Large intestine (tissue), 12 donors: ENCODE measurements around the gene OR10G2. TPM values are rescaled to one million over a fixed set of nuclear protein-coding genes. Genes with fewer than 3 reads are reported as not detected.

Source experiments
- DNase-seq, 2 donors: peaks; one replicate each; pipeline versions ENCODE4 v3.0.0 to v3.0.0-alpha.2; 2013
- H3K27ac ChIP-seq: one replicate; pipeline ENCODE4 v1.5.1; 2013; ENCODE audit warnings: low read length
- H3K27me3 ChIP-seq: 2 replicates; pipeline ENCODE4 v1.6.1; 2013; ENCODE audit warnings: low read length; ENCODE audit not compliant: control insufficient read depth, insufficient read depth
- H3K36me3 ChIP-seq: 2 replicates; pipeline ENCODE4 v1.6.1; 2013; ENCODE audit warnings: low read length; ENCODE audit not compliant: control insufficient read depth, insufficient read depth
- H3K4me1 ChIP-seq: one replicate; pipeline ENCODE4 v1.6.1; 2013; ENCODE audit warnings: low read length; ENCODE audit not compliant: control insufficient read depth, insufficient read depth
- H3K4me3 ChIP-seq: one replicate; pipeline ENCODE4 v1.5.1; 2013; ENCODE audit warnings: low read length
- H3K9me3 ChIP-seq: one replicate; pipeline ENCODE4 v1.6.1; 2013; ENCODE audit warnings: mild to moderate bottlenecking, low read depth, low read length, moderate library complexity; ENCODE audit not compliant: control insufficient read depth
- WGBS: methylation state at CpG from one replicate; pipeline ENCODE4 v1.1.5; 2013; ENCODE audit warnings: low lambda C conversion rate; ENCODE audit not compliant: insufficient coverage; 5-methylcytosine and 5-hydroxymethylcytosine counted together
- long read RNA-seq, 11 donors: transcript quantifications; one replicate each; lab custom pipeline, GENCODE V29; 2026
- polyA plus RNA-seq: library from polyadenylated mRNA; unstranded; fragments of 120-200 nt; gene quantifications from one replicate; pipeline ENCODE4 v1.2.1, GENCODE V29; 2013

The OR10G2 gene
- not detected for polyA plus RNA-seq
- long read RNA-seq, donor 1, result 0 reads
- long read RNA-seq, donor 2, result 0 reads
- long read RNA-seq, donor 3, result 0 reads
- long read RNA-seq, donor 4, result 0 reads
- long read RNA-seq, donor 5, result 0 reads
- long read RNA-seq, donor 6, result 0 reads
- long read RNA-seq, donor 7, result 0 reads
- long read RNA-seq, donor 8, result 0 reads
- long read RNA-seq, donor 9, result 0 reads
- long read RNA-seq, donor 10, result 0 reads
- long read RNA-seq, donor 11, result 0 reads

DNA sequence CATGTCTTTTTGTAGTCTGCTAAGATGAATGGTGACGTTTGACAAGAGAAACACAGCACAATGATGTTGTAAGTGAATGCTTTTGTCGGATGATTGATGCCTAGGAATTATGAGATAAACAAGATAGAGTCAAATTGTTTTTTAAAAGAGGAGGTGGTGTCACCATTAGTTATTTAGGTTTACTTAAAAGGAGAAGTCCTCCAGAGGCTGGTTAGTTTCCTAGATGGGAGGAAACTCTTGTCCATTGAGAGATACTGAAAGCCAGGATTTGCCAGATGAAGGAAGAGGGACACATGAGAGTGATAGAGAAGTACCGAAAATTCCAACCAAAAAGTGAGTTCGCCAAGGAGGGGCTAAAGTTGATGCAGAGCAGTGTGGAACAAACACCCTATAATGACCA, at the start of gene OR10G2:
Gene OR10G2, minus strand, starts transcription at position 101 of the 400 bp plus-strand sequence. Its CDS starts 98 bp downstream, at position 3.
- H3K27me3 ChIP-seq, result no peaks in the 10 kb centered on the region
- H3K4me1 ChIP-seq, result no peaks in the 10 kb centered on the region
- DNase-seq, result no peak
- no peak within 1 kb of the TSS for H3K4me3 ChIP-seq
- H3K27ac ChIP-seq, result no peak within 1 kb of the TSS
- 59% methylated on average over 3 of the region's 4 CpGs for WGBS
- H3K36me3 ChIP-seq, result no peaks in the 10 kb centered on the region
- no peaks in the 10 kb centered on the region for H3K9me3 ChIP-seq

GRCh38 chr14:21680072-21680471, 45.3 kb upstream of the OR10G2 start:
- Histone ChIP-seq H3K4me1 (no peaks in the 10 kb centered on the region), H3K36me3 (no peaks in the 10 kb centered on the region), H3K9me3 (no peaks in the 10 kb centered on the region), H3K27ac (no peak overlapping the region), H3K27me3 (no peaks in the 10 kb centered on the region), H3K4me3 (no peak overlapping the region)
- no peak for DNase-seq
- WGBS, result no CpG with 5 or more reads among the region's 2 CpGs

DNA sequence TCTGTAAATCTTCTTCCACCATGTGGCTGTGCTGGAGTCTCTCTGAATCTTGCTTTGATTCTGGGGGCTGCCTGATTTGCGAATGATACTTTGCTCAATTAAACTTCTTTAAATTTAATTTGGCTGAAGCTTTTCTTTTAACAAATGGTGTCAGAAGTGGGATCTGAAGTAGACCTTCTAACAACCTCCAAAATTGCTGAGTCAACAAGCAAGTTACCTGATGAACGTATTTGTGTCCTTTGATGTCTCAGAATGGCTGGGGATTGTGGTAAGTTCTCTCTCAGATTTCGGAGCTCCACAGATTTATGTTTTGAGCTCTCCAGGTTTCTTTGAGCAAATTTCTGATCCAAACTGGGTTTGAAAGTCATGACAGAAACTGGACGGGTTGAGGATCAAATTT, 40.8 kb upstream of the OR10G2 start:
- H3K9me3 ChIP-seq, result no peaks in the 10 kb centered on the region
- no CpG with 5 or more reads among the region's 4 CpGs for WGBS
- H3K4me3 ChIP-seq, result no peak overlapping the region
- H3K27me3 ChIP-seq, result no peaks in the 10 kb centered on the region
- no peaks in the 10 kb centered on the region for H3K36me3 ChIP-seq
- H3K27ac ChIP-seq, result no peak overlapping the region
- no peaks in the 10 kb centered on the region for H3K4me1 ChIP-seq
- DNase-seq, result no peak

GRCh38 chr14:21673718-21674117, 39.0 kb upstream of the OR10G2 start, which contains the start of gene OR4E1:
Gene OR4E1, minus strand, starts transcription at chr14:21673818. Its CDS starts 2,883 bp downstream, at chr14:21670935.
- Histone ChIP-seq H3K36me3 (no peaks in the 10 kb centered on the region), H3K9me3 (no peaks in the 10 kb centered on the region), H3K27ac (no peak within 1 kb of the TSS), H3K27me3 (no peaks in the 10 kb centered on the region), H3K4me1 (no peaks in the 10 kb centered on the region), H3K4me3 (no peak within 1 kb of the TSS)
- no peak for DNase-seq
- WGBS, result no CpG with 5 or more reads among the region's 1 CpG

GRCh38 chr14:21672116-21672515, 37.4 kb upstream of the OR10G2 start:
- Histone ChIP-seq H3K9me3 (no peaks in the 10 kb centered on the region), H3K36me3 (no peaks in the 10 kb centered on the region), H3K4me3 (no peak overlapping the region), H3K27ac (no peak overlapping the region), H3K27me3 (no peaks in the 10 kb centered on the region), H3K4me1 (no peaks in the 10 kb centered on the region)
- 100% methylated on average over 1 of the region's 1 CpG for WGBS
- no peak for DNase-seq

GRCh38 chr14:21671371-21671770, 36.6 kb upstream of the OR10G2 start:
- no peaks in the 10 kb centered on the region for H3K27me3 ChIP-seq
- no peaks in the 10 kb centered on the region for H3K9me3 ChIP-seq
- H3K36me3 ChIP-seq, result no peaks in the 10 kb centered on the region
- no peak for DNase-seq
- no peaks in the 10 kb centered on the region for H3K4me1 ChIP-seq
- H3K27ac ChIP-seq, result no peak overlapping the region
- no peak overlapping the region for H3K4me3 ChIP-seq
- WGBS, result 70% methylated on average over 2 of the region's 2 CpGs

GRCh38 chr14:21669284-21669683, 34.5 kb upstream of the OR10G2 start:
- no peaks in the 10 kb centered on the region for H3K27me3 ChIP-seq
- no peak overlapping the region for H3K27ac ChIP-seq

DNA sequence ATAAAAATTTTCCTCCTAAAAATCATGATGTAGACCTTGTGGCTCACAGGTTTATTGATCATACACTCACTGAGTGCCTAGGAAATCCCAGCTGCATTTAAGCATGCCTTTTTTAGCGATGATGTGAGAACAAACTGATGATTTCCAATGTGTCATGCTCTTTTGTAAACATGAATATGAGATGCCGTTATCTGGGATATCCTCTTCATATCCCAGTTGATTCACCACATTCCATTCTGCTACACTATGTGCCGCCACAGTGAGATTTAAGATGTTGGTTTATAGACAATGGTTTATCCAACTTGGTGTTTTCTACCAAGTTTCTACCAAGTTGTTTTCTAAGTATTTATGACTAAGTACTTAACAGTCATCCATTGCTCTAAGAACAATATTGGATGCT, 33.6 kb upstream of the OR10G2 start:
- 100% methylated on average over 1 of the region's 3 CpGs for WGBS
- no peaks in the 10 kb centered on the region for H3K9me3 ChIP-seq
- H3K27ac ChIP-seq, result no peak overlapping the region
- no peak for DNase-seq
- no peaks in the 10 kb centered on the region for H3K4me1 ChIP-seq
- no peaks in the 10 kb centered on the region for H3K27me3 ChIP-seq
- H3K4me3 ChIP-seq, result no peak overlapping the region
- no peaks in the 10 kb centered on the region for H3K36me3 ChIP-seq

More at GRCh38 chr14:21669284-21669683, 34.5 kb upstream of the OR10G2 start:
- DNase-seq, result no peak
- Histone ChIP-seq H3K9me3 (no peaks in the 10 kb centered on the region), H3K4me1 (no peaks in the 10 kb centered on the region), H3K4me3 (no peak overlapping the region), H3K36me3 (no peaks in the 10 kb centered on the region)

DNA sequence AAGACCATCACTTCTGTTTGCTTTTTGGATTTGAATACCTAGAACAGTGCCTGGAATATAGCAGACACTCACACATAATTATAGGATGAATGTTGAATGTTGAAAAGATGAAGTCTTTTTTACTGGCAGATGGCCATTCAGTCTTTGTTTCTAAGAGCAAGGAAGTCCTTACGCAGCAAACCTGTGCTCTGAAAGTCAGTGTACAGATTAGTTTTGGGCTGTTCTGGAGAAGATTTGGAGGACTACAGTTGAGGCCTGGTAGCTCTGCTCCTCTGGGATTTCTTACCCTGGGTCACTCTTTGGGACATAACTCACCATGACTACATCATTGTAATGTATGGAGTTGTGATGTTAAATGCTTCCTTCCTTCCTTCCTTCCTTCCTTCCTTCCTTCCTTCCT, 22.2 kb upstream of the OR10G2 start:
- H3K27ac ChIP-seq, result no peak overlapping the region
- no peaks in the 10 kb centered on the region for H3K4me1 ChIP-seq
- H3K27me3 ChIP-seq, result no peaks in the 10 kb centered on the region
- no CpG with 5 or more reads among the region's 1 CpG for WGBS
- H3K36me3 ChIP-seq, result no peaks in the 10 kb centered on the region
- H3K9me3 ChIP-seq, result no peaks in the 10 kb centered on the region
- H3K4me3 ChIP-seq, result no peak overlapping the region
- no peak for DNase-seq

DNA sequence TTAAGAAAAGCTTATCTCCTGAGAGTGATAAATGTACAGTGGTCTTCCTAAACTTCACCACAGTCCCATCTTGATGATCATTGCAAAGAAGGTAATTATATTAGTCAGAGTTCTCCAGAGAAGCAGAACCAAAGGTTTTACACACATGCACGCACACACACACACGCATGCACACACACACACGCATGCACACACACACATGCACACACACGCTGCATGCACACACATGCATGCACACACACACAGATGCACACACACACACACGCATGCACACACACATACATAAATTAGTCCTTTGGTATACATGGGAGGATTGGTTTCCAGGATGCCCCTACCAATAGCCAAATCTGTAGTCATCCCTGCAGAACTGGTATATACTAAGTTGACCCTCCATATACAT, 19.5 kb upstream of the OR10G2 start:
- H3K27ac ChIP-seq, result no peak overlapping the region
- no peaks in the 10 kb centered on the region for H3K27me3 ChIP-seq
- no peaks in the 10 kb centered on the region for H3K4me1 ChIP-seq
- H3K9me3 ChIP-seq, result no peaks in the 10 kb centered on the region
- WGBS, result no CpG with 5 or more reads among the region's 5 CpGs
- no peak overlapping the region for H3K4me3 ChIP-seq
- no peaks in the 10 kb centered on the region for H3K36me3 ChIP-seq
- DNase-seq, result no peak

DNA sequence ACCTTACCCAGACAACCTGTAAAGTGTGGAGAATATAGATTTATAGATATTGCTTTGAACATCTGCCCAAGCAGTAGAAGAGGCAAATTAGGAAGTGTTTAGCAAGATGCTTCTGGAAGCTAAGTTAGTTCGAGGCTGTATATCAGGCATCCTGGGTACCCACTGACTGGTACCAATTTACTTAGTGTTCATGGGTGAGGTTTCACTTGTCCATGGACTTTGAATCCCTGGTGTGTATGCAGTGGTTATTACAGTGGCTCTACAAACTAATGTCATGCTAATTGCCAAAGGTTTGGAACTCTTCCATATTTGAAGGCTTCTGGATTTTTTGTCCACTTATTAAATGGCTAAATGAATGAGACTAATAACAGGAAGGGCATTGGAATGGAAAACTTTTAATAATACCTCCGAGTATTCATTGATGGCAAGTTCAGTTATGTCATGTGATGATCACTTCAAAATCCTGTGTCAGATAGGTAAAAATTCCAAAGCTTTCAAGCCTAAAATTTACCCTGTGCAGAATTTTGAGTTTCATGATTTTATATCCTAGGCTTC, 18.7 kb upstream of the OR10G2 start, which contains the start of gene OR4E2:
Gene OR4E2, plus strand, starts transcription at position 505 of the 555 bp plus-strand sequence. CDS start 11,248 bp downstream, outside the sequence.
- Histone ChIP-seq H3K9me3 (no peaks in the 10 kb centered on the region), H3K36me3 (no peaks in the 10 kb centered on the region), H3K4me1 (no peaks in the 10 kb centered on the region), H3K27me3 (no peaks in the 10 kb centered on the region), H3K27ac (no peak within 1 kb of the TSS), H3K4me3 (no peak within 1 kb of the TSS)
- DNase-seq, result no peak
- no CpG with 5 or more reads among the region's 2 CpGs for WGBS
